H1 (cell line): ENCODE results near the gene CASR. TPM values are rescaled to one million over a fixed set of nuclear protein-coding genes. Genes with fewer than 3 reads are reported as not detected.

ENCODE experiments used
- CTCF ChIA-PET: fragments of 300-600 bp; sonication (Branson Sonifier 250); formaldehyde crosslinking; loops from one replicate; lab custom pipeline; 2021; ENCODE audit not compliant: partially characterized antibody; lab: Charles Lee
- POLR2A ChIA-PET: fragments of 300-600 bp; sonication (Branson Sonifier 250); formaldehyde crosslinking; loops from one replicate; lab custom pipeline; 2021; ENCODE audit warnings: inconsistent platforms; ENCODE audit not compliant: partially characterized antibody; lab: Charles Lee
- DNase-seq, 2 experiments: peaks; one replicate each; pipeline versions ENCODE4 v3.0.0 to v3.0.0-alpha.2; 2010 to 2022; ENCODE audit warnings: low spot score in 2 of 2, low read depth in 1 of 2, mixed read lengths in 1 of 2
- FAIRE-seq: peaks from 2 replicates; lab custom pipeline; 2011; peaks lifted over from hg19 to GRCh38; lab: Jason Lieb, UNC
- H2AFZ ChIP-seq: 2 replicates; pipeline ENCODE4 v1.8.1; 2012; ENCODE audit warnings: low read length, inconsistent platforms
- H2AK5ac ChIP-seq: 2 replicates; pipeline ENCODE4 v1.6.1; 2013; ENCODE audit warnings: low read depth, low read length
- H2BK120ac ChIP-seq: replicated peaks from 2 replicates; pipeline ENCODE3; 2013; ENCODE audit warnings: low read depth, low read length, inconsistent platforms
- H2BK12ac ChIP-seq: 2 replicates; pipeline ENCODE4 v1.6.1; 2013; ENCODE audit warnings: low read depth, low read length
- H2BK15ac ChIP-seq: 2 replicates; pipeline ENCODE4 v1.6.1; 2013; ENCODE audit warnings: low read length
- H2BK20ac ChIP-seq: 2 replicates; pipeline ENCODE4 v1.6.1; 2013; ENCODE audit warnings: low read length
- H2BK5ac ChIP-seq: 2 replicates; pipeline ENCODE4 v1.6.1; 2013; ENCODE audit warnings: low read depth, low read length
- H3K14ac ChIP-seq: 2 replicates; pipeline ENCODE4 v1.6.1; 2013; ENCODE audit warnings: inconsistent platforms; ENCODE audit not compliant: insufficient read length
- H3K18ac ChIP-seq: 2 replicates; pipeline ENCODE4 v1.6.1; 2013; ENCODE audit warnings: low read length; ENCODE audit errors: extremely low read depth
- H3K23ac ChIP-seq: 2 replicates; pipeline ENCODE4 v1.6.1; 2013; ENCODE audit warnings: inconsistent platforms; ENCODE audit not compliant: insufficient read length
- H3K23me2 ChIP-seq: 2 replicates; pipeline ENCODE4 v1.6.1; 2013; ENCODE audit warnings: low read depth, low read length
- H3K27ac ChIP-seq: 2 replicates; pipeline ENCODE4 v1.6.1; 2011; ENCODE audit warnings: low read depth, low read length, inconsistent platforms
- H3K27me3 ChIP-seq, 4 experiments: replicated peaks in 1 of 4; 1 replicate in 1 of 4; 2 replicates in 3 of 4; pipeline versions ENCODE4 v1.6.1 to v1.8.1; 2011 to 2013; ENCODE audit warnings: low read length in 3 of 4, mild to moderate bottlenecking in 3 of 4, inconsistent platforms in 2 of 4, mixed read lengths in 2 of 4, moderate library complexity in 1 of 4; ENCODE audit not compliant: control insufficient read depth in 3 of 4, insufficient read depth in 3 of 4; ENCODE audit errors: extremely low read depth in 1 of 4
- H3K36me3 ChIP-seq, 4 experiments: 2 replicates each; pipeline versions ENCODE4 v1.6.1 to v1.8.1; 2011 to 2013; ENCODE audit warnings: mild to moderate bottlenecking in 4 of 4, low read length in 3 of 4, moderate library complexity in 2 of 4, control low read depth in 1 of 4, inconsistent platforms in 1 of 4; ENCODE audit not compliant: insufficient read depth in 4 of 4, control insufficient read depth in 2 of 4
- H3K4ac ChIP-seq: replicated peaks from 2 replicates; pipeline ENCODE3; 2013; ENCODE audit warnings: low read length, low read depth, mixed read lengths, inconsistent platforms; ENCODE audit not compliant: insufficient read length
- H3K4me1 ChIP-seq, 4 experiments: replicated peaks in 1 of 4; 1 replicate in 1 of 4; 2 replicates in 3 of 4; pipeline versions ENCODE4 v1.6.1 to v1.8.1; 2011 to 2013; ENCODE audit warnings: low read length in 3 of 4, inconsistent platforms in 2 of 4, mixed read lengths in 1 of 4; ENCODE audit not compliant: insufficient read depth in 4 of 4, control insufficient read depth in 3 of 4
- H3K4me2 ChIP-seq, 2 experiments: 2 replicates each; pipeline versions ENCODE4 v1.6.1 to v1.8.1; 2011 to 2013; ENCODE audit warnings: low read depth in 2 of 2, low read length in 2 of 2, control low read depth in 1 of 2, inconsistent platforms in 1 of 2, mild to moderate bottlenecking in 1 of 2; ENCODE audit not compliant: insufficient read depth in 1 of 2
- H3K4me3 ChIP-seq, 4 experiments: fragments of 200-600, 300-600 bp in 1 of 4; sonication (generic), shearing (Covaris generic), sonication (Bioruptor Twin) in 1 of 4; 2 replicates each; pipeline versions ENCODE4 v1.5.1 to v1.8.1; 2011 to 2016; ENCODE audit warnings: low read length in 4 of 4, low read depth in 3 of 4, control low read depth in 2 of 4, inconsistent platforms in 2 of 4, mild to moderate bottlenecking in 2 of 4, mixed read lengths in 1 of 4, moderate library complexity in 1 of 4; ENCODE audit not compliant: insufficient read depth in 2 of 4; ENCODE audit errors: extremely low read depth in 1 of 4
- H3K56ac ChIP-seq: replicated peaks from 2 replicates; pipeline ENCODE3; 2013; ENCODE audit warnings: low read depth, mild to moderate bottlenecking, mixed read lengths, low read length, inconsistent platforms; ENCODE audit not compliant: insufficient read length
- H3K79me1 ChIP-seq: 2 replicates; pipeline ENCODE4 v1.6.1; 2013; ENCODE audit warnings: low read depth, low read length, control low read depth
- H3K79me2 ChIP-seq, 2 experiments: 2 replicates each; pipeline versions ENCODE4 v1.6.1 to v1.8.1; 2012 to 2013; ENCODE audit warnings: low read length in 2 of 2, mild to moderate bottlenecking in 2 of 2, inconsistent platforms in 1 of 2; ENCODE audit not compliant: insufficient read depth in 2 of 2, control insufficient read depth in 1 of 2
- H3K9ac ChIP-seq, 4 experiments: replicated peaks in 1 of 4; 1 replicate in 1 of 4; 2 replicates in 3 of 4; pipeline versions ENCODE4 v1.6.1 to v1.8.1; 2011 to 2013; ENCODE audit warnings: low read depth in 3 of 4, low read length in 3 of 4, control low read depth in 2 of 4, mild to moderate bottlenecking in 2 of 4, moderate library complexity in 2 of 4, inconsistent platforms in 1 of 4; ENCODE audit errors: extremely low read depth in 1 of 4
- H3K9me3 ChIP-seq, 2 experiments: 2 replicates each; pipeline versions ENCODE4 v1.6.1 to v1.8.1; 2012 to 2013; ENCODE audit warnings: mild to moderate bottlenecking in 2 of 2, moderate library complexity in 2 of 2, control low read depth in 1 of 2, inconsistent platforms in 1 of 2, low read depth in 1 of 2, low read length in 1 of 2, mixed read lengths in 1 of 2; ENCODE audit not compliant: insufficient read depth in 2 of 2
- H4K20me1 ChIP-seq, 2 experiments: replicated peaks in 1 of 2; 2 replicates each; pipeline versions ENCODE3 to v1.8.1; 2011 to 2013; ENCODE audit warnings: inconsistent platforms in 2 of 2, low read length in 2 of 2, mild to moderate bottlenecking in 1 of 2; ENCODE audit not compliant: insufficient read depth in 2 of 2, control insufficient read depth in 1 of 2
- H4K5ac ChIP-seq: 2 replicates; pipeline ENCODE4 v1.6.1; 2013; ENCODE audit warnings: low read length, low read depth, mixed read lengths, inconsistent platforms; ENCODE audit not compliant: insufficient read length
- H4K8ac ChIP-seq: 2 replicates; pipeline ENCODE4 v1.8.0; 2013; ENCODE audit warnings: mild to moderate bottlenecking, moderate library complexity, low read length, inconsistent platforms; ENCODE audit not compliant: insufficient read depth; ENCODE audit errors: extremely low read depth
- H4K91ac ChIP-seq: replicated peaks from 2 replicates; pipeline ENCODE3; 2013; ENCODE audit warnings: low read length, mixed read lengths, inconsistent platforms; ENCODE audit not compliant: insufficient read length
- ASH2L ChIP-seq: fragments of 200-600, 300-600 bp; sonication (generic); IDR thresholded peaks from one replicate; pipeline ENCODE4 v1.7.1; 2017; ENCODE audit warnings: low read length
- CEBPB ChIP-seq: IDR thresholded peaks from 2 replicates; pipeline ENCODE4 v1.6.1; 2012; ENCODE audit warnings: low read depth, low read length
- EZH2 ChIP-seq: fragments of 200-600 bp; sonication (generic); IDR thresholded peaks from 2 replicates; pipeline ENCODE4 v1.7.1; 2012; ENCODE audit warnings: low read depth, mild to moderate bottlenecking, moderate library complexity, low read length, inconsistent platforms; ENCODE audit not compliant: severe bottlenecking
- RBBP5 ChIP-seq: IDR thresholded peaks from 2 replicates; pipeline ENCODE4 v1.7.1; 2012; ENCODE audit warnings: low read depth, mild to moderate bottlenecking, inconsistent platforms, low read length, moderate library complexity, borderline replicate concordance
- RNF2 ChIP-seq: fragments of 200-900, 300-1000 bp; sonication (generic); IDR thresholded peaks from 2 replicates; pipeline ENCODE4 v1.7.1; 2016; ENCODE audit warnings: borderline replicate concordance, low read depth, mild to moderate bottlenecking, antibody characterized with exemption, low read length; ENCODE audit not compliant: poor library complexity, severe bottlenecking; ENCODE audit errors: missing control alignments
- SIRT6 ChIP-seq: IDR thresholded peaks from one replicate; pipeline ENCODE4 v1.7.1; 2012; ENCODE audit warnings: low read length, inconsistent platforms
- SP1 ChIP-seq: IDR thresholded peaks from 2 replicates; pipeline ENCODE4 v1.6.1; 2011; ENCODE audit warnings: low read depth, low read length
- SRF ChIP-seq: IDR thresholded peaks from 2 replicates; pipeline ENCODE4 v1.6.1; 2011; ENCODE audit warnings: mild to moderate bottlenecking, low read depth, low read length, moderate library complexity
- TBP ChIP-seq: IDR thresholded peaks from 2 replicates; pipeline ENCODE4 v1.6.1; 2011; ENCODE audit warnings: low read depth, low read length, improper control_type of control experiment
- ZNF274 ChIP-seq: IDR thresholded peaks from 2 replicates; pipeline ENCODE4 v1.7.0; 2012; ENCODE audit warnings: low read length, borderline replicate concordance; ENCODE audit errors: extremely low read depth
- polyA plus RNA-seq, 7 experiments: library from polyadenylated mRNA; depleted of rRNA in 3 of 7; stranded (reverse) in 5 of 7; unstranded in 2 of 7; fragments of >200 nt in 5 of 7; fragments of 200-250 nt in 2 of 7; gene quantifications; 1 replicate in 5 of 7; 2 replicates in 1 of 7; 4 replicates in 1 of 7; pipeline versions ENCODE4 v1.2.1 to v1.2.3, GENCODE V29; 2011 to 2013; ENCODE audit warnings: missing spikeins in 2 of 7, mixed read lengths in 2 of 7
- total RNA-seq: library from RNA; stranded (reverse); fragmentation: NEBNext Ultra II Directional; extraction: Animal tissue kit (Norgen Biotek cat#: 25700); gene quantifications from 2 replicates; pipeline ENCODE4 v1.2.1, GENCODE V29; 2021

CASR gene
- total and polyA plus RNA-seq, 2 of the 8 experiments (the other 6 are each of a cell fraction or from before 2014, with no cell fraction given) = 0.36 to 0.58 TPM

DNA sequence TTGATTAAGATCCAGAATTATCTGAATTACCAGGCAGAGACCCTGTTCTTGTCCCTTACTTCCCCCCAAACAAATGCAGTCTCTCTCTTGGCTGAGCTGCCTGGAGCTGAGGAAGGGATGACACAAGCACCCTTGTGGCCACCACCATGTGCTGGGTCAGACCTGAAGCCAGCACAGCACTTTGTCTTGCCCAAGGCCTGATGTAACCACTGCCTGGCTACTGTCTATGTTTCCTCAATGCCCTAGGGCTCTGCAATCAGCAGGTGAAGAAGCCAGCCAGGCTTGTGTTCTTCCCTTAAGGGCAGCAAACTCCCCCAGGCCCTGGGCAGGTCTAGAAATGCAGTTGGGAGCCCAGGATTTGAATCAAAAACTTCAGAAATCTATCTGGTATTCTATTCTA is 15.8 kb upstream of the CASR start:
- no peak overlapping the region for H2AFZ ChIP-seq
- H3K4me1 ChIP-seq = no peaks in the 10 kb centered on the region
- H3K4me2 ChIP-seq = no peak overlapping the region
- H3K79me2 ChIP-seq = no peaks in the 10 kb centered on the region
- no peak overlapping the region for H2BK12ac ChIP-seq
- ChIA-PET CTCF (interaction anchor here (1.2 kb wide), 1 partner anchor 66 kb away, joined by 3 read pairs; no protein-coding TSS in a partner anchor), POLR2A (no interaction called here)
- H2BK120ac ChIP-seq = no peak overlapping the region
- H3K9me3 ChIP-seq = peaks cover 0 to 4% of the 10 kb centered on the region in 2 experiments; a peak in 1 of 4 replicates
- no peak overlapping the region for H4K5ac ChIP-seq
- no peaks in the 10 kb centered on the region for H3K36me3 ChIP-seq
- no peak overlapping the region for H2BK15ac ChIP-seq
- DNase-seq = no peak
- H2AK5ac ChIP-seq = no peak overlapping the region
- no peaks in the 10 kb centered on the region for H3K23me2 ChIP-seq
- H3K18ac ChIP-seq = no peak overlapping the region
- no peak overlapping the region for H3K56ac ChIP-seq
- H3K79me1 ChIP-seq = no peaks in the 10 kb centered on the region
- H3K27ac ChIP-seq = no peak overlapping the region
- no peaks in the 10 kb centered on the region; a peak in 1 of 7 replicates for H3K27me3 ChIP-seq
- H2BK5ac ChIP-seq = no peak overlapping the region
- H3K23ac ChIP-seq = no peak overlapping the region
- no peak overlapping the region for H3K4me3 ChIP-seq
- no peaks in the 10 kb centered on the region for H4K20me1 ChIP-seq
- no peak overlapping the region for H4K91ac ChIP-seq
- no peak overlapping the region for H3K4ac ChIP-seq
- TF ChIP-seq RNF2 = no peak
- TF ChIP-seq TBP = no peak
- no peak for TF ChIP-seq SP1
- TF ChIP-seq EZH2 = no peak
- no peak for TF ChIP-seq SIRT6
- TF ChIP-seq CEBPB = no peak
- no peak for TF ChIP-seq ASH2L
- no peak for TF ChIP-seq ZNF274
- no peak for TF ChIP-seq RBBP5
- no peak for TF ChIP-seq SRF
- TF ChIP-seq, all 59 proteins: peak for 0
- H4K8ac ChIP-seq = no peak overlapping the region
- no peak overlapping the region for H3K14ac ChIP-seq
- H2BK20ac ChIP-seq = no peak overlapping the region
- no peak overlapping the region for H3K9ac ChIP-seq
- FAIRE-seq = no peak
